HepG2 (cell line): ENCODE data around the gene SIGLEC1. TPM values are rescaled to one million over a fixed set of nuclear protein-coding genes. Genes with fewer than 3 reads are reported as not detected.

Experiments used
- ASH2L ChIP-seq: fragments of 300-600, 200-600 bp; sonication (generic); IDR thresholded peaks from 2 replicates; pipeline ENCODE4 v1.7.0; 2017; ENCODE audit warnings: low read depth, mild to moderate bottlenecking, moderate library complexity, mixed read lengths, low read length; ENCODE audit not compliant: insufficient read length
- DMAP1 ChIP-seq: IDR thresholded peaks from 2 replicates; pipeline ENCODE4 v1.6.1; 2016
- ELF4 ChIP-seq: sonication (generic); formaldehyde crosslinking; IDR thresholded peaks from 2 replicates; pipeline ENCODE4 v1.5.0; 2020; ENCODE audit warnings: missing genetic modification reagents, mild to moderate bottlenecking, moderate library complexity, borderline replicate concordance
- NFIB ChIP-seq: sonication (generic); formaldehyde crosslinking; IDR thresholded peaks from 2 replicates; pipeline ENCODE4 v1.9.0; 2021; ENCODE audit warnings: missing genetic modification reagents, mild to moderate bottlenecking, borderline replicate concordance
- NPAS2 ChIP-seq: sonication (generic); formaldehyde crosslinking; IDR thresholded peaks from 2 replicates; pipeline ENCODE4 v1.8.0; 2022; ENCODE audit warnings: mild to moderate bottlenecking, missing genetic modification reagents, borderline replicate concordance
- PLRG1 ChIP-seq: fragments of 450-650 bp; conservative IDR thresholded peaks from 2 replicates; pipeline ENCODE4 v1.6.1; 2016
- SUZ12 ChIP-seq: fragments of 150-350 bp; IDR thresholded peaks from 2 replicates; pipeline ENCODE4 v1.6.1; 2014; ENCODE audit warnings: low read depth, low read length
- TARDBP ChIP-seq: sonication (generic); formaldehyde crosslinking; IDR thresholded peaks from 2 replicates; pipeline ENCODE4 v1.8.0; 2022; ENCODE audit warnings: mild to moderate bottlenecking, missing genetic modification reagents
- YEATS4 ChIP-seq: sonication (generic); formaldehyde crosslinking; IDR thresholded peaks from 2 replicates; pipeline ENCODE4 v1.4.0; 2020; ENCODE audit warnings: missing genetic modification reagents, borderline replicate concordance
- ZFYVE20 ChIP-seq: sonication (generic); formaldehyde crosslinking; IDR thresholded peaks from 2 replicates; pipeline ENCODE4 v1.8.0; 2023; ENCODE audit warnings: low read depth, mild to moderate bottlenecking, moderate library complexity, missing genetic modification reagents, borderline replicate concordance
- ZNF121 ChIP-seq: sonication (generic); formaldehyde crosslinking; IDR thresholded peaks from 2 replicates; pipeline ENCODE4 v1.5.0; 2020; ENCODE audit warnings: mild to moderate bottlenecking, missing genetic modification reagents
- ZNF34 ChIP-seq: sonication (generic); formaldehyde crosslinking; IDR thresholded peaks from 2 replicates; pipeline ENCODE4 v1.4.0; 2020; ENCODE audit warnings: mild to moderate bottlenecking, missing genetic modification reagents, borderline replicate concordance
- ZNF501 ChIP-seq: sonication (generic); formaldehyde crosslinking; IDR thresholded peaks from 2 replicates; pipeline ENCODE4 v1.5.1; 2020; ENCODE audit warnings: mild to moderate bottlenecking, moderate library complexity, missing genetic modification reagents
- ZNF567 ChIP-seq: sonication (generic); formaldehyde crosslinking; IDR thresholded peaks from 2 replicates; pipeline ENCODE4 v1.8.1; 2023; ENCODE audit warnings: mild to moderate bottlenecking, missing genetic modification reagents, borderline replicate concordance
- ZNF788 ChIP-seq: sonication (generic); formaldehyde crosslinking; IDR thresholded peaks from 2 replicates; pipeline ENCODE4 v1.5.0; 2020; ENCODE audit warnings: mild to moderate bottlenecking, missing genetic modification reagents, borderline replicate concordance
- ZNF879 ChIP-seq: sonication (generic); formaldehyde crosslinking; IDR thresholded peaks from 2 replicates; pipeline ENCODE4 v1.8.1; 2023; ENCODE audit warnings: missing genetic modification reagents
- ZZZ3 ChIP-seq: sonication (generic); formaldehyde crosslinking; IDR thresholded peaks from 2 replicates; pipeline ENCODE4 v1.4.0; 2020; ENCODE audit warnings: missing genetic modification reagents, mild to moderate bottlenecking, borderline replicate concordance
- polyA plus RNA-seq, 8 experiments: library from polyadenylated mRNA; depleted of rRNA in 3 of 8; stranded (reverse) in 7 of 8; unstranded in 1 of 8; fragments of >200 nt; fragmentation: Illumina TruSeq in 4 of 8; extraction: Trizol in 4 of 8; gene quantifications; 2 replicates each; pipeline versions ENCODE4 v1.2.1 to v1.2.3, GENCODE V29; 2011 to 2016; ENCODE audit warnings: low read depth in 4 of 8, missing spikeins in 1 of 8, mixed read lengths in 1 of 8; ENCODE audit not compliant: insufficient read depth in 1 of 8
- total RNA-seq, 5 experiments: library from RNA; depleted of rRNA; stranded (reverse); fragments of >200 nt; fragmentation: Illumina TruSeq; extraction: Trizol; gene quantifications; 2 replicates each; pipeline ENCODE4 v1.2.3, GENCODE V29; 2016; ENCODE audit warnings: low read depth in 1 of 5
- TF ChIP-seq, protein P1 (sequence below): sonication (generic); formaldehyde crosslinking; IDR thresholded peaks from 2 replicates; pipeline ENCODE4 v1.8.1; 2023; ENCODE audit warnings: mild to moderate bottlenecking, moderate library complexity, missing genetic modification reagents
- TF ChIP-seq, protein P2 (sequence below): sonication (generic); formaldehyde crosslinking; IDR thresholded peaks from 2 replicates; pipeline ENCODE4 v1.4.0; 2020; ENCODE audit warnings: mild to moderate bottlenecking, low read depth, missing genetic modification reagents
- TF ChIP-seq, protein P3 (sequence below): sonication (generic); formaldehyde crosslinking; IDR thresholded peaks from 2 replicates; pipeline ENCODE4 v1.4.0; 2020; ENCODE audit warnings: missing genetic modification reagents
- TF ChIP-seq, protein P4 (sequence below): sonication (generic); formaldehyde crosslinking; IDR thresholded peaks from 2 replicates; pipeline ENCODE4 v1.4.0; 2020; ENCODE audit warnings: missing genetic modification reagents, mild to moderate bottlenecking, borderline replicate concordance

SIGLEC1 gene
- total and polyA plus RNA-seq, 2 of the 13 experiments (the other 11 are each of a cell fraction or from before 2014, with no cell fraction given) = 0.01 TPM; not detected in 1

DNA sequence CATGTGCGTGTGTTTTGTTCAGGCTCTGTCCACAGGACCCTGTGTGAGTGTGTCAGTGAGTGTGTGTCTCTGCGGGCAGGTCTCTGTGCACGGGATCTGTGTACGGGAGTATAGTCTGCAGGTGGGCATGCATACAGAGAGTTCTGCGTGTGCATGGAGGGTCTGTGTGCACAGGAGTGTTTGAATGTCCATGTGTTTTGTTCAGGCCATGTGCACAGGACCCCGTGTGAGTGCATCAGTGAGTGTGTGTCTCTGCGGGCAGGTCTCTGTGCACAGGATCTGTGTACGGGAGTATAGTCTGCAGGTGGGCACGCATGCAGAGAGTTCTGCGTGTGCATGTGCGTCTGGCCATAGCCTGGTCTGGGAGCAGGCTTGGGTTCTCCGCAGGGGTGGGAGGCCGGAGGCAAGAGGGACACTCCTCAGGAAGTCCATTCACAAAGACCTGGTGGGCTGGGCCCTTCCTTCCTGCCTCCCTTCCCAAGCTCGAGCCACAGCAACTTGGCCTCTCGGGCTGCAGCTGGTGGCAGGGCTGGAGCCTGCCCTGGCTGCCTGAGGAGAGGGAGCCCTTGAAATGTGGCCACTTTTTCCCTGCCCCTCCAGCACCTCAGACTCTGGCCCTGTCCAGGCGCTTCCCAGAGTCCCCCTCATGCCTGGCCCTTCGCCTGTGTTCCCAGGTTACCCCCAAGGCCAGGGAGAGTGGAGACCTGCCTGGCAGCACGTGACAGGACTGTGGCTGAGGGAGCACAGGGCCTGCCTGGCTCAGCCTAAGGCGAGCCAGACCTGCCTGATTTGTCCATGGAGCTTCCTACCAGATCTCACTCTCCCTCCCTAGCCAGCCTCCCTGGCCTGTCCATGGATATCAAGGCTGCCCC lies 26.9 kb upstream of the SIGLEC1 start (continued):
- peak; percentile 82; the same call in 1 of the 2 replicates for TF ChIP-seq ZFYVE20 (CRISPR knock-in tag)
- TF ChIP-seq ZNF501 (CRISPR knock-in tag) = no peak
- no peak for TF ChIP-seq SUZ12
- TF ChIP-seq ELF4 = no peak
- TF ChIP-seq ZZZ3 (CRISPR knock-in tag) = no peak
- TF ChIP-seq ASH2L = no peak
- TF ChIP-seq ZNF34 (CRISPR knock-in tag) = no peak
- no peak for TF ChIP-seq ZNF879 (CRISPR knock-in tag)
- no peak for TF ChIP-seq PLRG1
- TF ChIP-seq YEATS4 (CRISPR knock-in tag) = 0 out of 2 replicates have a peak, but pooled peaks have one; percentile 37
- TF ChIP-seq, protein P1, sequence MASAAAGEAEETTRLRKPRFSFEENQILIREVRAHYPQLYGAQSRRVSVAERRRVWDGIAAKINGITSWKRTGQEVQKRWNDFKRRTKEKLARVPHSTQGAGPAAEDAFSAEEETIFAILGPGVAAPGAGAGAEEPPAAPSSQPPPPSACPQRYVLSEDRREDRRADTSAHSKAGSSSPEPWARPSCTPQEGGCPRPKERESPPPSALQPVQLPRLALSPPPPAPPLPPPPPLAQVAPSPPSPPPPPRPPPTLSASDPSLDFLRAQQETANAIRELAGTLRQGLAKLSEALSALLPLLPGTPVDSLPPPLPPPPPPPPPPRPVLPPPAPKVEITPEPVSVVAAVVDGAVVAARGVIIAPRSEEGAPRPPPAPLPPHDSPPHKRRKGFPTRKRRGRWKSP = no peak
- TF ChIP-seq ZNF788 = no peak; the same call in 1 of the 2 replicates
- TF ChIP-seq TARDBP (CRISPR knock-in tag) = no peak
- TF ChIP-seq, protein P2, sequence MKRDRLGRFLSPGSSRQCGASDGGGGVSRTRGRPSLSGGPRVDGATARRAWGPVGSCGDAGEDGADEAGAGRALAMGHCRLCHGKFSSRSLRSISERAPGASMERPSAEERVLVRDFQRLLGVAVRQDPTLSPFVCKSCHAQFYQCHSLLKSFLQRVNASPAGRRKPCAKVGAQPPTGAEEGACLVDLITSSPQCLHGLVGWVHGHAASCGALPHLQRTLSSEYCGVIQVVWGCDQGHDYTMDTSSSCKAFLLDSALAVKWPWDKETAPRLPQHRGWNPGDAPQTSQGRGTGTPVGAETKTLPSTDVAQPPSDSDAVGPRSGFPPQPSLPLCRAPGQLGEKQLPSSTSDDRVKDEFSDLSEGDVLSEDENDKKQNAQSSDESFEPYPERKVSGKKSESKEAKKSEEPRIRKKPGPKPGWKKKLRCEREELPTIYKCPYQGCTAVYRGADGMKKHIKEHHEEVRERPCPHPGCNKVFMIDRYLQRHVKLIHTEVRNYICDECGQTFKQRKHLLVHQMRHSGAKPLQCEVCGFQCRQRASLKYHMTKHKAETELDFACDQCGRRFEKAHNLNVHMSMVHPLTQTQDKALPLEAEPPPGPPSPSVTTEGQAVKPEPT (CRISPR knock-in tag) = no peak
- TF ChIP-seq ZNF567 (CRISPR knock-in tag) = no peak
- TF ChIP-seq NFIB = no peak
- no peak for TF ChIP-seq ZNF121 (CRISPR knock-in tag)
- TF ChIP-seq NPAS2 (CRISPR knock-in tag) = no peak
- TF ChIP-seq, protein P3, sequence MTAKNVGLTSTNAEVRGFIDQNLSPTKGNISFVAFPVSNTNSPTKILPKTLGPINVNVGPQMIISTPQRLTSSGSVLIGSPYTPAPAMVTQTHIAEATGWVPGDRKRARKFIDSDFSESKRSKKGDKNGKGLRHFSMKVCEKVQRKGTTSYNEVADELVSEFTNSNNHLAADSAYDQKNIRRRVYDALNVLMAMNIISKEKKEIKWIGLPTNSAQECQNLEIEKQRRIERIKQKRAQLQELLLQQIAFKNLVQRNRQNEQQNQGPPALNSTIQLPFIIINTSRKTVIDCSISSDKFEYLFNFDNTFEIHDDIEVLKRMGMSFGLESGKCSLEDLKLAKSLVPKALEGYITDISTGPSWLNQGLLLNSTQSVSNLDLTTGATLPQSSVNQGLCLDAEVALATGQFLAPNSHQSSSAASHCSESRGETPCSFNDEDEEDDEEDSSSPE (CRISPR knock-in tag) = peak; percentile 64
- no peak for TF ChIP-seq DMAP1 (CRISPR knock-in tag)
- TF ChIP-seq, protein P4, sequence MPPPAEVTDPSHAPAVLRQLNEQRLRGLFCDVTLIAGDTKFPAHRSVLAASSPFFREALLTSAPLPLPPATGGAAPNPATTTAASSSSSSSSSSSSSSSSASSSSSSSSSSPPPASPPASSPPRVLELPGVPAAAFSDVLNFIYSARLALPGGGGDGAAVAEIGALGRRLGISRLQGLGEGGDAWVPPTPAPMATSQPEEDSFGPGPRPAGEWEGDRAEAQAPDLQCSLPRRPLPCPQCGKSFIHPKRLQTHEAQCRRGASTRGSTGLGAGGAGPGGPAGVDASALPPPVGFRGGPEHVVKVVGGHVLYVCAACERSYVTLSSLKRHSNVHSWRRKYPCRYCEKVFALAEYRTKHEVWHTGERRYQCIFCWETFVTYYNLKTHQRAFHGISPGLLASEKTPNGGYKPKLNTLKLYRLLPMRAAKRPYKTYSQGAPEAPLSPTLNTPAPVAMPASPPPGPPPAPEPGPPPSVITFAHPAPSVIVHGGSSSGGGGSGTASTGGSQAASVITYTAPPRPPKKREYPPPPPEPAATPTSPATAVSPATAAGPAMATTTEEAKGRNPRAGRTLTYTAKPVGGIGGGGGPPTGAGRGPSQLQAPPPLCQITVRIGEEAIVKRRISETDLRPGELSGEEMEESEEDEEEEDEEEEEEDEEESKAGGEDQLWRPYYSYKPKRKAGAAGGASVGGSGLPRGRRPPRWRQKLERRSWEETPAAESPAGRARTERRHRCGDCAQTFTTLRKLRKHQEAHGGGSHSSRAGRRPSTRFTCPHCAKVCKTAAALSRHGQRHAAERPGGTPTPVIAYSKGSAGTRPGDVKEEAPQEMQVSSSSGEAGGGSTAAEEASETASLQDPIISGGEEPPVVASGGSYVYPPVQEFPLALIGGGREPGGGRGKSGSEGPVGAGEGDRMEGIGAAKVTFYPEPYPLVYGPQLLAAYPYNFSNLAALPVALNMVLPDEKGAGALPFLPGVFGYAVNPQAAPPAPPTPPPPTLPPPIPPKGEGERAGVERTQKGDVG = peak; percentile 23; the same call in 1 of the 2 replicates
